KBM-7 (cell line): ENCODE data around the gene MAP3K10.

Source experiments
- DNase-seq: peaks from one replicate; pipeline ENCODE4 v3.0.0-alpha.2; 2015
- in situ Hi-C: fragments of 300-500 bp; cut with MboI; formaldehyde crosslinking; loops from 2 replicates; pipeline ENCODE4 v1.14.3; 2020; ENCODE audit warnings: low sequenced_read_pairs, low pct_unique_long_range_greater_than_20kb, mixed read lengths

Gene MAP3K10

DNA sequence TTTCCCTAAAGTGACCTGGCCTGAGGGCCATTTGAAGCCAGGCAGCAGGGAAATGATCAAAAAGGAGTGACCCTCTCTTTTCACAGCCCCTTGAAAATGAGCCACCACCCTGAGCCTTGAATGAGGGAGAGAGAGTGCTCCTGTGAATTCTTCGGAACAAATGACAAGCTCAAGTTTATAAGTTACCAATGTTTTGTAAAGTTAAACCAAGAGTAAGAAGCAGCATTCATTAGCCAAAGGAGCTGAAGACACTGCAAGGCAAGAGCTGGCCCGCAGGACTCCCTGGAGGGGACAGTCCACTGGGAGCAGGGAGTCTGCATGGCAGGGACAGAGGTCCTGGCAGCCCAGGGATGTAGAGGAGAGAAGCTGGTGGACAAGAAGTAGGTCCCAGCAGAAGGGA, 52.0 kb downstream of the MAP3K10 start:
- in situ Hi-C loops = no loop called here
- DNase-seq = no peak

- in situ Hi-C loops = no loop called here
Observed at GRCh38 chr19:40244579-40245317, 53.5 kb downstream of the MAP3K10 start.

DNA sequence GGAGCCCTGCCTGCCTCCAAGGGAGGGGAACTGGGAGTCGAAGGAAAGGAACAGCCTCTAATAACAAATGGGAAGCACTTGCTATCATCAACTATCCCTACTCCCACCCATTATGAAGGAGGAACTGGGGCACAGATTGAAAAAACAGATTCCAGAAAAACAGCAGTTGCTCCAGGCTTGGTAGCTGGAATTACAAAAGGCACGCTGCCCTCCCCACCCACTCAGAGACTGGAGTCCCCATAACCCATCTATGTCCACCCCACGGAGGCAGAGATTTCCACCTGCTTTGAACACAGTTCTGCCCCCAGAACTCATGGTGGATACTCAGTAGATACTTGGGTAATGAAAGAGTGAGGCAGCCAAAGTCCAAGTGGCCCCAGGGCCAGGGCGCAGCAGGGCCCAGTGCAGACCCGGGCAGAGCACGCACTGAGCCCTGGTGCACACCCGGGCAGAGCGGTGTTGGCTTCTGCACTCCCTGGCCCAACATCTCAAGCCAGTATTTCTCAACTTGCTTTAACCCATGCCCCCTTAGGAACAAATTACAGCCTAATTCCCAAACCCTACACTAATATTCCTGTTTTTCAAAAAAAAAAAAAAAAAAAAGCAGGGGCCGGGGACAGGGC, 54.4 kb downstream of the MAP3K10 start:
- in situ Hi-C loops = no loop called here
- no peak for DNase-seq

More at GRCh38 chr19:40244579-40245317, 53.5 kb downstream of the MAP3K10 start:
- DNase-seq = no peak

DNA sequence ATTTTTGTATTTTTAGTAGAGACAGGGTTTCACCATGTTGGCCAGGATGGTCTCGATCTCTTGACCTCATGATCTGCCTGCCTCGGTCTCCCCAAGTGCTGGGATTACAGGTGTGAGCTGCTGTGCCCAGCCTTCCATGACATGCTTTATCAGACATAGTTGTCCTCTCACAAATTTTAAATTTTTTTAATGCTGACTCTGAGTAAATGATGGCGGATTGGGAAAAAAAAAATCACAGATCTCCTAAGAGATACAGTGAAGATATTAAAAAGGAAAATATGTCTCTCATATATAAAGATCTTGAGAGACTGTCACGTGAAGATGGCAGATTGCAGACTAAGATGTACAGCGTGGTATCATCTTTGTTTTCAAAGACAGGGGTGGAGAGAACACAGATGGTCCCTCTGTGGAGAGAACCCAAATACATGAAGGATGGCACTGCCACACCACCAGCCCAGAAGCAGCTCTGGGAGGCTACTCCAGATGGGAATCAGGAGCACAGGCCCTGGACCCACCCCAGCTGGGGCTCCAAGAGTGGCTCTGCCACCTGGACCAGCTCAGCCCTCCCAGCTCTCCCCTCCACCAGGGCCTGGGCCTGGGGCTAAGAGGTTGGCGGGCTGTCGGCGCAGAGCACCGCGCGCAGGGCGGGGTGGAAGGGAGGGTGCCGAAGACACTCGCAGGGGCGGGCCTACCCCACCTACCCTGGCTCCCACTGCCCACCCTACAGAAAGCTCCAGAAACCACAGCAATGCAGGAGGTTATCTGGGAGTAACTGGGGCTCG, 55.3 kb downstream of the MAP3K10 start:
- no peak for DNase-seq
- in situ Hi-C loops = no loop called here

DNA sequence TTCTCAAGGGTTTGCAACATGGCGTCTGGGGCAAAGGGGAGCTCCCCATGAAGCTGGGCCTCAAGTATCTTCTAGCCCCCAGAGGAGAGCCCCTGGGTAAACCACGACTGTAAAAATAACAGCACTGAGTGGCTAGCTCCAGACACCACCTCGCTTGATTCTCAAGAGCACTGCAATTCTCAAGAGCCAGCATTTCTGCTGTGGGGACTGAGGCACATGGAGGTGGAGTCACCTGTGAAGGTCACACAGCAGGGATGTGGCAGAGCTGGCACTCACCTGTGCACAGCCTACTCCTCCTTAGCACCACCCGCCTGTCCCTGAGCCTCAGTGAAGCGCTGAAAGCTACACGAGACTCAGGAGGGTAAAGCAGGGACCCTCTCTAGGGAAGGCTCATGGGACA, 56.0 kb downstream of the MAP3K10 start:
- in situ Hi-C loops = no loop called here
- DNase-seq = no peak

GRCh38 chr19:40247735-40248262, 56.6 kb downstream of the MAP3K10 start:
- no peak for DNase-seq
- in situ Hi-C loops = no loop called here

GRCh38 chr19:40249201-40249600, 58.0 kb downstream of the MAP3K10 start:
- in situ Hi-C loops = no loop called here
- no peak for DNase-seq

DNA sequence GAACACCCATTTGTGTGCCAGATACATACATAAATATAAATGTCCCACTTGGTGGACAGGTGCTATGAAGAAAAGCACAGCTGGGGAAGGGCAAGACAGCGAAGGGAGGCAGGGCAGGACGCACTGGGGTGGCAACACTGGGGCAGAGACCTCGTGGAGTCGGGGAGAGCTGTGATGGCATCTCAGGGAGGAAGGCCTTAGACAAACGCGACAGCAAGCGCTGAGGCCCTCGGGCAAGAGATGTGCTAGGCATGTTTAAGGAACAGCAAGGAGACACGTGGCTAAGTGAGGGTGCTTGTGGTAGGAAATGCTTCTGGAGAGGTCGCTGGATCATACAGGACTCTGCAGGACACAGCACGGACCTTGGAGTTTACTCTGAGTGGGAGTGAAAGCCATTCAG, 58.6 kb downstream of the MAP3K10 start:
- in situ Hi-C loops = no loop called here
- DNase-seq = no peak

GRCh38 chr19:40251244-40251643, 60.0 kb downstream of the MAP3K10 start:
- in situ Hi-C loops = no loop called here
- DNase-seq = no peak

- DNase-seq = no peak
- in situ Hi-C loops = no loop called here
Observed at GRCh38 chr19:40251991-40252390, 60.8 kb downstream of the MAP3K10 start.

DNA sequence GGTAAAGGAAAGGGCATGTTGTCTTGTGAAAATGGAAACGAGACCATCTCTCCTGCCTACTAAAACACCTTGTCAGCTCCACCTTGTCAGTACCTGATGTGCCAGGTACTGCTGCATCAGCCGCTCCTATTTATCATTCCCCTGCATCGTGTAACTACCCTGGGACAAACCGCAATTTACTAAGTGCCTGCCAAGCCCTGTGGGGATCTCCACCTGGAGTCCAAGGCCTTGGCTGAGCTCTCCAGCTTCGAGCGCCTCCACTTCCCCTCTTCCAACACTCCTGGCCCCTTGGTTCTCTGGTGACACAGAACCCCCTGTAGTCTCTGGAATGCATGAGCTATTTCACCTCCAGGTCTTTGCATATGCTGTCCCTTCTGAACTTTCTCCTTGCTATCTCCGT, 61.2 kb downstream of the MAP3K10 start:
- in situ Hi-C loops = no loop called here
- no peak for DNase-seq

GRCh38 chr19:40253611-40254092, 62.4 kb downstream of the MAP3K10 start:
- in situ Hi-C loops = no loop called here
- DNase-seq = no peak

- no peak for DNase-seq
- in situ Hi-C loops = no loop called here
Observed at GRCh38 chr19:40254714-40255418, 63.6 kb downstream of the MAP3K10 start.

GRCh38 chr19:40255619-40256166, 64.5 kb downstream of the MAP3K10 start:
- in situ Hi-C loops = no loop called here
- no peak for DNase-seq

- no peak for DNase-seq
- in situ Hi-C loops = no loop called here
Observed at GRCh38 chr19:40256512-40256911, 65.3 kb downstream of the MAP3K10 start.

DNA sequence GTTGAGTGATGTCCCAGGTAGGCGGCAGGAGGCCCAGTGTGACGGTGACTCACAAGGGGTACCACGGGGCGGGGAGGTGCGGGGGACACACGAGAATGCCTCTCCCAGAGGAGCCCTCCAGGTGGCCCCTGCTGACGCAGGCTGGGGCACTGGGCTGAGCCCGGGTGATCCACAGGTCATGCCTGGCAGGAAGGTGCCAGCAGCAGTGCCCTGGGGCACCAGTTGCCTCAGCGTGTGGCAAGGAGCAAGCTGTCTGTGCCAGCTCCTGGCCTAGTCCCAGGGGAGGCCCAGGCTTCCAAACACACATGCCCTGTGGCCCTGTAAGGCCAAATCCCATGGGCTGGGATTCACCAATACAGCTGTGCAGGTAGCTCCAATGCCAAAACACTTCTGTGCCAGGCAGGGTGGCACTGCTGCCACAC, 65.9 kb downstream of the MAP3K10 start:
- DNase-seq = no peak
- in situ Hi-C loops = no loop called here

DNA sequence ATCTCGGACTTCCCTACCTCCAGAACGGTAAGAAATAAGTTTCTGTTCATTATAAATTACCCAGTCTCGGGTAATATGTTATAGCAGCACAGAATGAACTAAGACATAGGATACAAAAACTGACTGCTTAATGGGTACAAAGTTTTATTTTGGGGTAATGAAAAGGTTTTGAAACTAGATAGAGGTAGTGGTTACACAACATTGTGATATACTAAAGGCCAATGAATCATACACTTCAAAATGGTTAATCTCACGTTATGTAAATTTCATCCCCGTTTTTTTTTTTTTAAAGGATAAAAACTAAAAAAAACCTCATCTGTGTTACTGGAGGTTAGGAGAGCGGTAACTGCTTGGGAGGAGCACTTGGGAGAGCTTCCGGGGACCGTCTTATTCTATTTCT, 70.4 kb downstream of the MAP3K10 start:
- DNase-seq = no peak
- in situ Hi-C loops = no loop called here

GRCh38 chr19:40262422-40262821, 71.2 kb downstream of the MAP3K10 start:
- in situ Hi-C loops = no loop called here
- no peak for DNase-seq
